H1 (cell line): ENCODE results near the gene RNF141.

Experiments used
- ASH2L ChIP-seq: fragments of 200-600, 300-600 bp; sonication (generic); IDR thresholded peaks from one replicate; pipeline ENCODE4 v1.7.1; 2017; ENCODE audit warnings: low read length
- CTCF ChIP-seq, 3 experiments: IDR thresholded peaks; 1 replicate in 2 of 3; 2 replicates in 1 of 3; pipeline versions ENCODE4 v1.5.1 to v1.6.1; 2011; ENCODE audit warnings: low read length in 3 of 3, mild to moderate bottlenecking in 3 of 3, inconsistent platforms in 2 of 3, low read depth in 1 of 3, moderate library complexity in 1 of 3; ENCODE audit not compliant: insufficient read depth in 1 of 3; ENCODE audit errors: control extremely low read depth in 1 of 3
- EGR1 ChIP-seq: IDR thresholded peaks from 2 replicates; pipeline ENCODE4 v1.6.1; 2011; ENCODE audit warnings: low read depth, low read length, borderline replicate concordance
- EP300 ChIP-seq, 2 experiments: IDR thresholded peaks; 1 replicate in 1 of 2; 2 replicates in 1 of 2; pipeline ENCODE4 v1.6.1; 2011 to 2012; ENCODE audit warnings: low read depth in 2 of 2, low read length in 2 of 2, mild to moderate bottlenecking in 2 of 2, borderline replicate concordance in 1 of 2, inconsistent platforms in 1 of 2, moderate library complexity in 1 of 2
- GABPA ChIP-seq: IDR thresholded peaks from 2 replicates; pipeline ENCODE4 v1.6.1; 2011; ENCODE audit warnings: mild to moderate bottlenecking, low read length, moderate library complexity, borderline replicate concordance; ENCODE audit not compliant: insufficient read depth
- MAFK ChIP-seq: IDR thresholded peaks from 2 replicates; pipeline ENCODE4 v1.6.1; 2012; ENCODE audit warnings: low read depth, mild to moderate bottlenecking, improper control_type of control experiment, low read length
- POLR2A ChIP-seq, 2 experiments: IDR thresholded peaks; 1 replicate in 1 of 2; 2 replicates in 1 of 2; pipeline ENCODE4 v1.6.1; 2011; ENCODE audit warnings: low read depth in 2 of 2, low read length in 2 of 2, mild to moderate bottlenecking in 2 of 2; ENCODE audit errors: control extremely low read depth in 1 of 2
- POU5F1 ChIP-seq: IDR thresholded peaks from 2 replicates; pipeline ENCODE4 v1.6.1; 2011; ENCODE audit warnings: low read depth, mild to moderate bottlenecking, low read length, moderate library complexity
- RFX5 ChIP-seq: IDR thresholded peaks from 2 replicates; pipeline ENCODE4 v1.6.1; 2011; ENCODE audit warnings: low read depth, low read length, improper control_type of control experiment, borderline replicate concordance
- SUZ12 ChIP-seq: fragments of 200-600 bp; sonication (generic); IDR thresholded peaks from 2 replicates; pipeline ENCODE4 v1.6.1; 2012; ENCODE audit warnings: mild to moderate bottlenecking, inconsistent platforms, low read length, moderate library complexity, mixed read lengths
- YY1 ChIP-seq: IDR thresholded peaks from 2 replicates; pipeline ENCODE4 v1.6.1; 2011; ENCODE audit warnings: low read depth, mild to moderate bottlenecking, low read length
- ZNF274 ChIP-seq: IDR thresholded peaks from 2 replicates; pipeline ENCODE4 v1.7.0; 2012; ENCODE audit warnings: low read length, borderline replicate concordance; ENCODE audit errors: extremely low read depth

- TF ChIP-seq CTCF (IDR thresholded peaks at IDR 0.05; ENCODE audit: control extremely low read depth in 1 of 3, insufficient read depth in 1 of 3, low read depth in 1 of 3, low read length in 3 of 3) (no peak), ASH2L (no peak), ZNF274 (no peak), RFX5 (no peak), SUZ12 (no peak), YY1 (no peak), POU5F1 (no peak), MAFK (no peak), EGR1 (no peak), POLR2A (IDR thresholded peaks at IDR 0.05; ENCODE audit: control extremely low read depth in 1 of 2, low read depth in 2 of 2, low read length in 2 of 2) (no peak), GABPA (no peak), EP300 (IDR thresholded peaks at IDR 0.05; ENCODE audit: borderline replicate concordance in 1 of 2, low read depth in 2 of 2, low read length in 2 of 2) (no peak)
Observed at GRCh38 chr11:10462746-10463300, 78.2 kb downstream of the RNF141 start.
